ENCODE results near the gene NFKBIE.

Gene NFKBIE

GRCh38 chr6:44294832-44295791 lies 29.8 kb upstream of the NFKBIE start:
- H3K4me3 ChIP-seq (ENCODE audit: low read length): no peak overlapping the region
- no peak for DNase-seq (ENCODE audit: low read depth)
- TF ChIP-seq CTCF (conservative IDR thresholded peaks at IDR 0.05; ENCODE audit: low read depth, low read length): no peak

- DNase-seq (ENCODE audit: low read depth): no peak
- H3K4me3 ChIP-seq (ENCODE audit: low read length): no peak overlapping the region
- no peak for TF ChIP-seq CTCF (conservative IDR thresholded peaks at IDR 0.05; ENCODE audit: low read depth, low read length)
Measured at GRCh38 chr6:44292661-44293365, 27.5 kb upstream of the NFKBIE start.

GRCh38 chr6:44291841-44292240 lies 26.5 kb upstream of the NFKBIE start:
- DNase-seq (ENCODE audit: low read depth): no peak
- H3K4me3 ChIP-seq (ENCODE audit: low read length): no peak overlapping the region
- no peak for TF ChIP-seq CTCF (conservative IDR thresholded peaks at IDR 0.05; ENCODE audit: low read depth, low read length)

GRCh38 chr6:44289726-44290260 lies 24.4 kb upstream of the NFKBIE start:
- no peak for TF ChIP-seq CTCF (conservative IDR thresholded peaks at IDR 0.05; ENCODE audit: low read depth, low read length)
- no peak for DNase-seq (ENCODE audit: low read depth)
- no peak overlapping the region for H3K4me3 ChIP-seq (ENCODE audit: low read length)

GRCh38 chr6:44286747-44287146 lies 21.4 kb upstream of the NFKBIE start:
- no peak for TF ChIP-seq CTCF (conservative IDR thresholded peaks at IDR 0.05; ENCODE audit: low read depth, low read length)
- DNase-seq (ENCODE audit: low read depth): no peak
- H3K4me3 ChIP-seq (ENCODE audit: low read length): no peak overlapping the region

- no peak overlapping the region for H3K4me3 ChIP-seq (ENCODE audit: low read length)
- no peak for TF ChIP-seq CTCF (conservative IDR thresholded peaks at IDR 0.05; ENCODE audit: low read depth, low read length)
- DNase-seq (ENCODE audit: low read depth): no peak
Measured at GRCh38 chr6:44286285-44286565, 20.9 kb upstream of the NFKBIE start.
